Measurements from ENCODE around the gene IL34.

Gene IL34

GRCh38 chr16:70661918-70662641 lies 15.7 kb downstream of the IL34 start:
- no peak overlapping the region for H3K27ac ChIP-seq
- no peak for TF ChIP-seq CTCF (conservative IDR thresholded peaks at IDR 0.05)

- no peak for TF ChIP-seq CTCF (conservative IDR thresholded peaks at IDR 0.05)
- no peak overlapping the region for H3K27ac ChIP-seq
These were observed 16.7 kb downstream of the IL34 start for GRCh38 chr16:70662991-70663523.

DNA sequence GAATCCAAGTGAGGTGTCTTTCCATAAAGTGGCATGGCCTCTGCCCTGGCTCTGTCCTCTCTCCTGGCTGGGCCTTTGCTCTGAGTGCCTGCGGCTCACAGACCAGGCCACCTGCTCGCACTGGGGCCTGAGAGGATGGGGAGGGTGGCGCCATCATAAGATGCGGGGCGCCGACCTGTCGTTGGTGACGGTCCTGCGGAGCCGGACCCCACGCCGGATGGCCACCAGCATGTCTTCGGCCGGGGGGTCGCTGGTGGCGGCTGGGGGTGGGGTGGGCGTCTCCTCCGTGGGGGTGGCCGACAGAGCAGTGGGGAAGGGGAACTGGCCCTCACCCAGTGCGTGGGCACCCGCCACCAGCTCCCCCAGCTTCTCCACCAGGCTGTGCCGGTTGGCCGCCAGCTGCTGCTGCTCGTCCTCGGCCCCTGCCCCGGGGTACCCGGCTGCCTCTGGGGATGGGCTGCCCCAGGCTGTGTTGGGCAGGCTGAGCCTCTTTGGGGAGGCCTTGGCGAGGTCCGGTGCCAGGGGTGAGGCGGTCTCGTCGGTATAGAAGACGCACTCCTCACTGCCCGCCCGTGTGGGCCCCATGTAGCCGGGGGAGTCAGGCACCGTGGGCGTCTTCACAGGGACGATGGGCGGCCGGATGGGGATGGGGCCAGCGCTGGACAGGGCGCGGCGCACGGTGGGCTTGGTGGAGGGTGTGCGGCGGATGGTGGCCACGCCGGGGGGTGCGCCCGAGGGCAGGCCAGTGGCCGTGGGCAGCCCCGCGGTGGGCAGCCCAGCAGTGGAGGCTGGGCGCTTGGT lies 17.4 kb downstream of the IL34 start:
- no peak overlapping the region for H3K27ac ChIP-seq
- no peak for TF ChIP-seq CTCF (conservative IDR thresholded peaks at IDR 0.05)

DNA sequence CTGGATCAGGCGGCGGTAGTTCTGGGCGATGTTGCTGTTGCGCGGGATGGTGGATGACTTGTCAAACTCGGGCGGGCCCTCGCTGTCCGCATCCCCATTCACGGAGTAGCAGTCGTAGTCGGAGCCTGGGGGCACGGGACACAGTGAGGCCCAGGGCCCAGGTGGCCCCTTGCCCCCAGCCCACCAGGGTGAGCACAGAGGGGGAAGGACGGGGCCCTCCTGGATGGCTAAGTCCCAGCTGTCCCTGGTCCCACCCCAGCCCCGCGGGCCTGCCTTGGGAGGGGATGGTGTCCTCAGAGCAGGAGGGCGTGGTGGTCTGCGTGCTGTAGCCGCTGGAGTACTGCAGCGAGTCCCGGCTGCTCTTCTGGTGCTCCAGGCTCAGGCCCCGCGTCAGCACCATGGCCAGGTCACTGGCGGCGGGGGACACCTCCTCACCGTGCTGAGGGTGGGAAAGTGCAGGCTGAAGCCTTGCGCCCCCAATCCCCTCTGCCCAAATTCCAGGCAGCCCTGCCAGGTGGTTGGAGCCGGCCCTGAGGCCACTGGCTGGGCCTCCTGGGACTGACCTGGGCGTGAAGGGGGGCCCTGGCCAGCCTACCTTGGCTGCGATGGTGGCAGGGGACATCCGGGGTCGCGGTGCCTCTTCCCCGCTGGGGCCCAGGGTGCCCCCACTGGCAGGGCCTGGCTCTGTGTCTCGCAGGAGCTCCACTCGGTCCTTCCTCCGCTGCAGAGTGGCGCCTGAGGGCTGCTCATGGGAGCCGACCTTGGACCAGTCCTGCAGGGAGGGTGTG lies 18.2 kb downstream of the IL34 start:
- no peak for TF ChIP-seq CTCF (conservative IDR thresholded peaks at IDR 0.05)
- no peak overlapping the region for H3K27ac ChIP-seq

GRCh38 chr16:70665113-70665694 lies 18.8 kb downstream of the IL34 start:
- TF ChIP-seq CTCF (conservative IDR thresholded peaks at IDR 0.05), result no peak
- no peak overlapping the region for H3K27ac ChIP-seq

DNA sequence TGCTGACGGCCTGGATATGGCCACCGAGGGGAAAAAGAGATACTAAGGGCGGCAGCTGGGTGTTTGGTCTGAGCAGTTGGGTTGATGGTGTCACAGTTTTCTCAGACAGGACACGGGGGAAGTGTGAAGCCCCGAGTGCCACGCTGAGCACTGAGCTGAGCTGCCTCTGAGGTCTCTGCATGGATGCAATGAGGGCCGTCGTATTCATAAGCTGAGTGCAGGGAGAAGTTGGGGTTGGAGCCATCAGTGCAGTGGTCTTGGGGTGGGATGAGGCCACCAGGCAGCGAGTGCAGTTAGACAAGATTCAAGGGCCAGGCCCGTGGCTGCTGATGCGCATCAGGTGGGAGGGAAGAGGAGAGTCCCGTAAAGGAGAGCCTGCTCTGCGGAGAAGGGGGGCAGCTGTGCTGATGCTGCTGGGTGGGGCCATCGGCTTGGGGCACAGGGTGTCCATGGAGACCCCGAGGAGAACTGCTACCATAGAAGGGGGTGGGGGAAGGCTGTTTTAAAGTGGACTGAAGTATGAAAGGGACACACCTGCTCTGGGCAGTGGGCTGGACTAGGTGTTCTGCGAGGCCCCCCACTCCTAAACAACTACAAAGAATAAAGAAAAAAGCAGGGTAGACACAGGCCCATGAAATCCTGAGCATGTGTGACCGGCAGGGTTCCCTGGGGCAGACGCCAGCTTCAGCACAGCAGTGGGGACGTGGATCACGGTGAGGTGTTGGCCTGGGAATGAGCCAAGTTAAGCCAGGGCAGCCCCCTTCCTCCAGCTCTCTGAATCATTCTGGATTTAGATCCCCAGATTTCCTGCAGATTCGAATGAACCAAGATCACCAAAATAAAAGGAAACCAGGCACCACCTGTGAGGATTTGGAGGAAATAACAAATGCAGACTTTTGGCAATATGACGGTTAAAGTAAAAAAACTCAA lies 19.7 kb downstream of the IL34 start:
- H3K27ac ChIP-seq, result no peak overlapping the region
- no peak for TF ChIP-seq CTCF (conservative IDR thresholded peaks at IDR 0.05)

All from VCaP (cell line).